D721Med (cell line): ENCODE data around the gene PSD4.

ENCODE experiments used
- DNase-seq: peaks from one replicate; pipeline ENCODE4 v3.0.0; 2011; ENCODE audit warnings: low spot score; ENCODE audit not compliant: insufficient read length
- FAIRE-seq: peaks from 2 replicates; lab custom pipeline; 2011; peaks lifted over from hg19 to GRCh38; lab: Jason Lieb, UNC
- CTCF ChIP-seq: IDR thresholded peaks from 2 replicates; pipeline ENCODE4 v1.5.1; 2012; ENCODE audit warnings: mild to moderate bottlenecking, control low read depth; ENCODE audit not compliant: insufficient read depth; ENCODE audit errors: missing control alignments

The PSD4 gene

GRCh38 chr2:113252047-113252590 lies 78.3 kb downstream of the PSD4 start:
- FAIRE-seq, result no peak
- no peak for TF ChIP-seq CTCF
- no peak for DNase-seq

GRCh38 chr2:113253453-113253852 lies 79.7 kb downstream of the PSD4 start:
- no peak for TF ChIP-seq CTCF
- FAIRE-seq (no peak), DNase-seq (no peak)

GRCh38 chr2:113255140-113256070 lies 81.6 kb downstream of the PSD4 start:
- DNase-seq, result no peak
- TF ChIP-seq CTCF, result no peak
- no peak for FAIRE-seq

GRCh38 chr2:113257516-113258264 lies 83.9 kb downstream of the PSD4 start:
- no peak for FAIRE-seq
- TF ChIP-seq CTCF, result no peak
- DNase-seq, result no peak

GRCh38 chr2:113258471-113259147 lies 84.8 kb downstream of the PSD4 start:
- TF ChIP-seq CTCF, result no peak
- FAIRE-seq, result no peak
- DNase-seq, result no peak
